WERI-Rb-1 (cell line): ENCODE results near the gene PIH1D1.

Experiments used
- DNase-seq: peaks from one replicate; pipeline ENCODE4 v3.0.0-alpha.2; 2020
- H3K27ac ChIP-seq: fragments of 250-450 bp; sonication (Bioruptor Pico); 2 replicates; pipeline ENCODE4 v1.5.1; 2020; ENCODE audit warnings: mild to moderate bottlenecking, moderate library complexity
- H3K27me3 ChIP-seq: fragments of 250-450 bp; sonication (Bioruptor Pico); 2 replicates; pipeline ENCODE4 v1.5.1; 2021; ENCODE audit warnings: mild to moderate bottlenecking, low read depth, moderate library complexity; ENCODE audit not compliant: insufficient read depth, severe bottlenecking
- H3K36me3 ChIP-seq: fragments of 250-450 bp; sonication (Bioruptor Pico); 2 replicates; pipeline ENCODE4 v1.5.1; 2020; ENCODE audit warnings: mild to moderate bottlenecking, moderate library complexity
- H3K4me3 ChIP-seq: 2 replicates; pipeline ENCODE4 v1.5.1; 2011; ENCODE audit warnings: low read depth, mild to moderate bottlenecking, control low read depth, low read length
- H3K9me3 ChIP-seq: fragments of 250-450 bp; sonication (Bioruptor Pico); 2 replicates; pipeline ENCODE4 v1.5.1; 2021; ENCODE audit warnings: mild to moderate bottlenecking, moderate library complexity; ENCODE audit not compliant: severe bottlenecking
- CTCF ChIP-seq: IDR thresholded peaks from 2 replicates; pipeline ENCODE4 v1.5.1; 2011; ENCODE audit warnings: low read depth, mild to moderate bottlenecking, control low read depth, inconsistent platforms, low read length

The PIH1D1 gene

GRCh38 chr19:49428547-49429451, 22.8 kb downstream of the PIH1D1 start:
- Histone ChIP-seq H3K27me3 (no peaks in the 10 kb centered on the region), H3K27ac (peak overlapping the region; percentile 90), H3K36me3 (peaks cover 46% of the 10 kb centered on the region), H3K9me3 (no peaks in the 10 kb centered on the region), H3K4me3 (peak overlapping the region; percentile 62)
- peak; percentile 39 for DNase-seq
- no peak for TF ChIP-seq CTCF

- no peak for TF ChIP-seq CTCF
- Histone ChIP-seq H3K36me3 (peaks cover 38% of the 10 kb centered on the region), H3K9me3 (no peaks in the 10 kb centered on the region), H3K27ac (peak overlapping the region; percentile 90), H3K27me3 (no peaks in the 10 kb centered on the region), H3K4me3 (peak overlapping the region; percentile 62)
- peak; percentile 85 for DNase-seq
These were observed 23.6 kb downstream of the PIH1D1 start for GRCh38 chr19:49427855-49428546.

GRCh38 chr19:49427339-49427738, 24.3 kb downstream of the PIH1D1 start:
- H3K27me3 ChIP-seq: no peaks in the 10 kb centered on the region
- no peak for DNase-seq
- H3K36me3 ChIP-seq: peaks cover 31% of the 10 kb centered on the region
- TF ChIP-seq CTCF: no peak
- H3K27ac ChIP-seq: peak overlapping the region; percentile 14; the same call in 1 of the 2 replicates
- no peaks in the 10 kb centered on the region for H3K9me3 ChIP-seq
- H3K4me3 ChIP-seq: 0 out of 2 replicates have a peak overlapping the region, but pooled peaks have one; percentile 62

GRCh38 chr19:49425922-49426592, 25.6 kb downstream of the PIH1D1 start:
- DNase-seq: peak; percentile 88
- no peaks in the 10 kb centered on the region for H3K27me3 ChIP-seq
- H3K27ac ChIP-seq: peak overlapping the region; percentile 43
- peak overlapping the region; percentile 39 for H3K4me3 ChIP-seq
- no peaks in the 10 kb centered on the region for H3K9me3 ChIP-seq
- TF ChIP-seq CTCF: no peak
- peaks cover 18% of the 10 kb centered on the region for H3K36me3 ChIP-seq

DNA sequence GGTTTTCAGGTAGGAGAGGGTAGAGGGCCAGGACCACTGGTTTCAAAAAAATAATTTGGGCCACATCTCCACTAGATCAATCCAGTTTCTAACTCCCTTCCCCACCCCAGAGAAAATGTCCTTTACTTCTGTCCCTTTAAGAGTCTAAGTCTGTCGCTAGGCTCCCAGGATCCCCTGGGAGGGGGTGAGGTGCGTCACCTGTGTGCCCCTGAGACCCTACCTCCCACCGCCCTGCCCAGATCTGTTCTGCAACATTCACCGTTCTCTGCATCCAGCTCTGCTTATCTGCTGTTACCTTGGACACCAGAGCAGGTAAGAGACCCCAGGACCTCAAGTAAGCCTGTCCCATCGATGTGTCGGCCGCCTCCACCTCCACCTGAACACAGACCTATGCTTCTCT, 26.4 kb downstream of the PIH1D1 start, which contains the start of gene GFY:
Gene GFY, plus strand, starts transcription at position 211 of the 400 bp plus-strand sequence. CDS start 1,043 bp downstream, outside the sequence.
- no peak for TF ChIP-seq CTCF
- H3K9me3 ChIP-seq: no peaks in the 10 kb centered on the region
- peak within 1 kb of the TSS; percentile 39 for H3K4me3 ChIP-seq
- peaks cover 10% of the 10 kb centered on the region for H3K36me3 ChIP-seq
- DNase-seq: no peak
- peak within 1 kb of the TSS; percentile 43 for H3K27ac ChIP-seq
- no peaks in the 10 kb centered on the region for H3K27me3 ChIP-seq
